ENCODE measurements around the gene SPI1. TPM values are rescaled to one million over a fixed set of nuclear protein-coding genes. Genes with fewer than 3 reads are reported as not detected.

The SPI1 gene
- total and polyA plus RNA-seq, 2 experiments from 2014 or later: 0.30 TPM; not detected in 1

DNA sequence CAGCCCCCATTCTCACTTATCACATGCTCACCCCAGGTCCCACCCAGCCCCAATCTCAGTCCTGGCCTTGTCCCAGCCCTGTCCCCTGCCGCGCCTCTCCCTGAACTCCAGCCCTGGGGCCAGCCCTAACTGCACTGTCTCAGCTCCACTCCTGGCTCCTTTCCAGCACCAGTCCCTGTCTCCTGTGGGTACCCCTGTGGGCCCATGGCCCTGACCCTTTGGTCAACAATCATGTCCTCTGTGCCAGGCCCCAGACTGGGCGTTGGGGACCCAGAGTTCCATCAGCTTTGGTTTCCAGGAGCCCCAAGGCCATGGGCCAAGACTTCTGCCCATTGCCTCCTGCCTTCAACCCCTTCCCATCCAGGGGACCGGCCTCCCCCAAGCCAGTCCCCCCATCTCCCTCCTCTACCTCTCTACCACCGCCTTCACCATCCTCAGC lies 757 bp downstream of the SPI1 start:
- H3K9ac ChIP-seq: no peak overlapping the region
- H3K9me2 ChIP-seq (ENCODE audit: insufficient read depth): no peaks in the 10 kb centered on the region
- no peak for DNase-seq
- no peak overlapping the region for H3K4me2 ChIP-seq (ENCODE audit: unreplicated experiment)
- no peak overlapping the region for H3K4me3 ChIP-seq
- TF ChIP-seq EZH2 (IDR thresholded peaks at IDR 0.05; ENCODE audit: insufficient read depth, poor library complexity, severe bottlenecking) (no peak), EZH2phosphoT487 (IDR thresholded peaks at IDR 0.05; ENCODE audit: insufficient read depth, low read depth) (no peak)
- H3K79me2 ChIP-seq (ENCODE audit: insufficient read depth): no peaks in the 10 kb centered on the region
- no peaks in the 10 kb centered on the region for H3K36me3 ChIP-seq (ENCODE audit: low read depth)
- H4K20me1 ChIP-seq (ENCODE audit: insufficient read depth): no peaks in the 10 kb centered on the region
- H3K9me3 ChIP-seq (ENCODE audit: low read depth): no peaks in the 10 kb centered on the region
- WGBS, 2 experiments (ENCODE audit: low coverage in 1 of 2, low lambda C conversion rate in 2 of 2, missing lambda C conversion rate in 2 of 2): 93 to 96% methylated on average over 3 to 5 of the region's 5 CpGs
- 0 out of 2 replicates have a peak, but pooled peaks cover 3% of the 10 kb centered on the region for H3K4me1 ChIP-seq (ENCODE audit: insufficient read depth)
- H3K27me3 ChIP-seq (replicated peaks; ENCODE audit: insufficient read depth): no peaks in the 10 kb centered on the region
- no peak overlapping the region for H2AFZ ChIP-seq
- no peaks in the 10 kb centered on the region for H3F3A ChIP-seq (ENCODE audit: insufficient read depth)
- in situ Hi-C loops (cut with MboI): loop anchor here (10.0 kb wide), 1 partner anchor 67 kb away; the partner anchor contains the start of gene RAPSN
- H3K27ac ChIP-seq: no peak overlapping the region

DNA sequence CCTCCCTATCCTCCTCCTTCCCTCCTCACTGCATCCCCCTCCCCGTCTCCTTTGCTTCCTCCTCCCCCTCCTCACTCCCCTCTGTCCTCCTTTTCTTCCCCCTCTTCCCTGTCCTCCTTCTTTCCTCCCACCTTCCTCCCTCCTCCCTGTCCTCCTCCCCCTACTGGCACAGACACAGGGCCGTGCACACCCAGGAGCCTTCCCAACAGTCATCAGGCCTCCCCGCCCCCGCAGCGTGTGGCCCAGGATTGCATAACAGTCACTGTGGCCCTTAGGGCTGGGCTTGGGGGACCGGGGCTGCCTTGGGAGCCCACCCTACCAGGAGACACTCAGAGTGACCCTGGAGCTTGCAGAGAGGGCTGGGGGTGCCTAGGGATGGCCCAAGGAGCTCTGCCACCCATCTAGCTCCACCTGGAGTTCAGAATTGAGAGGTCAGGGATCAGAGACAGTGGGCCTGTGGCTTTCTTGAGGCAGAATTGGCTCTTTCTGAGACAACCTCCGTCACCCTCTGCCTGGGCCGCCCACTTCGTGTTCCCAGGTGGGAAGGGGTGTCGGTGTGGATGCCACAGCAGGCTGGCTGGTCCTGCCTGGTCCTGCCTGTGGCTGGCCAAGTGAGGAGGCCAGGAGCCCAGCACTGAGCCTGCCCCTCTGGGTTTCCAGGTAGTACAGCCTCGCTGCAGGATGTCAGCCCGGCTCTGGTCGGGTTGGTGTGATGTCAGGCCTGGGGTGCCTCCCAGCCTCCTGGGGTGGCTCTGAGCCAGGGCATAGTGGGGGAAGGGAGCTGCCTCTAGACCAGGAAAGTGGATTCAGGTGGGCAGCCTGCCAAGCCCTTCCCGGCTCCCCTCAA lies 1.6 kb downstream of the SPI1 start:
- no peaks in the 10 kb centered on the region for H3K27me3 ChIP-seq (replicated peaks; ENCODE audit: insufficient read depth)
- WGBS, 2 experiments (ENCODE audit: low coverage in 1 of 2, low lambda C conversion rate in 2 of 2, missing lambda C conversion rate in 2 of 2): 78 to 80% methylated on average over 12 to 14 of the region's 14 CpGs
- H3K9ac ChIP-seq: no peak overlapping the region
- H3K9me3 ChIP-seq (ENCODE audit: low read depth): no peaks in the 10 kb centered on the region
- H2AFZ ChIP-seq: no peak overlapping the region
- H3K27ac ChIP-seq: no peak overlapping the region
- H3K4me1 ChIP-seq (ENCODE audit: insufficient read depth): 0 out of 2 replicates have a peak, but pooled peaks cover 3% of the 10 kb centered on the region
- H3K9me2 ChIP-seq (ENCODE audit: insufficient read depth): no peaks in the 10 kb centered on the region
- H3K4me3 ChIP-seq: no peak overlapping the region
- no peak overlapping the region for H3K4me2 ChIP-seq (ENCODE audit: unreplicated experiment)
- in situ Hi-C loops (cut with MboI): loop anchor here (10.0 kb wide), 1 partner anchor 68 kb away; the partner anchor contains the start of gene RAPSN
- no peak for TF ChIP-seq EZH2 (IDR thresholded peaks at IDR 0.05; ENCODE audit: insufficient read depth, poor library complexity, severe bottlenecking)
- TF ChIP-seq EZH2phosphoT487 (IDR thresholded peaks at IDR 0.05; ENCODE audit: insufficient read depth, low read depth): no peak
- no peaks in the 10 kb centered on the region for H3F3A ChIP-seq (ENCODE audit: insufficient read depth)
- H4K20me1 ChIP-seq (ENCODE audit: insufficient read depth): no peaks in the 10 kb centered on the region
- H3K79me2 ChIP-seq (ENCODE audit: insufficient read depth): no peaks in the 10 kb centered on the region
- H3K36me3 ChIP-seq (ENCODE audit: low read depth): no peaks in the 10 kb centered on the region
- DNase-seq: peak; percentile 23

DNA sequence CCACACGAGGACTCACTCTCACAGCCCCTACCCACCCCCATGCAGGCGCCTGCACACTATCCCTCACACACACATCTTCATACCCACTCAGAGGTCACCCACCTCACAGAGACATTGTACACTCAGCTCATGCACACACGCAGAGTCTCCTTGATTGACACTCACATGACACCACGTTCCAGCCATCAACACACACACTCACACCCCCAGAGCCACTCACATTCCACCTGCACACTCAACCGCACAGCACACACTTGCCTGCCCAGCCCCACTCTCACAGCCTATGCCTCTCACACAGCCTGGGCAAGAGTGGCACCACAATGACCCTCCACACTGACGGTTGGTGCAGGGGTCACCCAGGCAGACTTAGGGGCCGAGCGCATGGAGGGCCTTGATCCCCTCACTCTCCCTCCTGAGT lies 2.2 kb downstream of the SPI1 start:
- WGBS, 2 experiments (ENCODE audit: low coverage in 1 of 2, low lambda C conversion rate in 2 of 2, missing lambda C conversion rate in 2 of 2): 81 to 84% methylated on average over 8 of the region's 8 CpGs
- H3K27ac ChIP-seq: no peak overlapping the region

DNA sequence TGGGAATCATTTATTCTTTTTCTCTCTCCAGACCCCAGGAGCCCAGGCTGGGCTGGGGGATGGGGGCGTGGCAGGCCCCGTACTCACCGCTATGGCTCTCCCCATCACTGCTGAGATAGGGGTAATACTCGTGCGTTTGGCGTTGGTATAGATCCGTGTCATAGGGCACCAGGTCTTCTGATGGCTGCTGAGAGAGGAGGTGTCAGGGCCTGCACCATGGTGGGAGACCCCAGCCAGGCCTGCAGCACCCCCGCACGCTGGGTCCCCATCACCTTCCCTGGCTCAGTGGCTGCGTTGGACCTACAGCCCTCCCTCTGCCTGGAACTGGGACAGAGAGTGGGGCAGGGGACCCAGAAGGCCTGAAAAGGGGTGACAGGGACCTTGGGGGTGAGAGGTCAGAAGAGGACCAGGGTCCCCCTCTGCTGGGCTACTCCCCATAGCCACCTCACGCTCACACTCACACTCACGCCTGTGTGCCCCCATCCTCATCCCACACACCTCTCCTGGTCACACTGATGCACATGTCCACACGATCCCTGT lies 2.7 kb downstream of the SPI1 start:
- TF ChIP-seq EZH2phosphoT487 (IDR thresholded peaks at IDR 0.05; ENCODE audit: insufficient read depth, low read depth) (no peak), EZH2 (IDR thresholded peaks at IDR 0.05; ENCODE audit: insufficient read depth, poor library complexity, severe bottlenecking) (no peak)
- no peak overlapping the region for H2AFZ ChIP-seq
- no peaks in the 10 kb centered on the region for H3F3A ChIP-seq (ENCODE audit: insufficient read depth)
- H3K9me3 ChIP-seq (ENCODE audit: low read depth): no peaks in the 10 kb centered on the region
- H3K27ac ChIP-seq: no peak overlapping the region
- DNase-seq: no peak
- H4K20me1 ChIP-seq (ENCODE audit: insufficient read depth): no peaks in the 10 kb centered on the region
- H3K36me3 ChIP-seq (ENCODE audit: low read depth): no peaks in the 10 kb centered on the region
- no peaks in the 10 kb centered on the region for H3K9me2 ChIP-seq (ENCODE audit: insufficient read depth)
- H3K4me1 ChIP-seq (ENCODE audit: insufficient read depth): 0 out of 2 replicates have a peak, but pooled peaks cover 3% of the 10 kb centered on the region
- no peak overlapping the region for H3K4me2 ChIP-seq (ENCODE audit: unreplicated experiment)
- no peaks in the 10 kb centered on the region for H3K79me2 ChIP-seq (ENCODE audit: insufficient read depth)
- H3K4me3 ChIP-seq: no peak overlapping the region
- in situ Hi-C loops (cut with MboI): loop anchor here (10.0 kb wide), 1 partner anchor 69 kb away; the partner anchor contains the start of gene RAPSN
- 80 to 83% methylated on average over 12 to 13 of the region's 13 CpGs for WGBS, 2 experiments (ENCODE audit: low coverage in 1 of 2, low lambda C conversion rate in 2 of 2, missing lambda C conversion rate in 2 of 2)
- H3K9ac ChIP-seq: no peak overlapping the region
- no peaks in the 10 kb centered on the region for H3K27me3 ChIP-seq (replicated peaks; ENCODE audit: insufficient read depth)

More for the DNA sequence above, 2.2 kb downstream of the SPI1 start:
- Histone ChIP-seq H3K9me2 (ENCODE audit: insufficient read depth) (no peaks in the 10 kb centered on the region), H3K27me3 (replicated peaks; ENCODE audit: insufficient read depth) (no peaks in the 10 kb centered on the region), H3F3A (ENCODE audit: insufficient read depth) (no peaks in the 10 kb centered on the region), H2AFZ (no peak overlapping the region), H3K4me2 (ENCODE audit: unreplicated experiment) (no peak overlapping the region), H3K79me2 (ENCODE audit: insufficient read depth) (no peaks in the 10 kb centered on the region), H3K9me3 (ENCODE audit: low read depth) (no peaks in the 10 kb centered on the region), H3K4me1 (ENCODE audit: insufficient read depth) (0 out of 2 replicates have a peak, but pooled peaks cover 3% of the 10 kb centered on the region), H3K36me3 (ENCODE audit: low read depth) (no peaks in the 10 kb centered on the region), H3K9ac (no peak overlapping the region), H3K4me3 (no peak overlapping the region), H4K20me1 (ENCODE audit: insufficient read depth) (no peaks in the 10 kb centered on the region)
- no peak for TF ChIP-seq EZH2 (IDR thresholded peaks at IDR 0.05; ENCODE audit: insufficient read depth, poor library complexity, severe bottlenecking)
- no peak for TF ChIP-seq EZH2phosphoT487 (IDR thresholded peaks at IDR 0.05; ENCODE audit: insufficient read depth, low read depth)
- DNase-seq: no peak
- in situ Hi-C loops (cut with MboI): loop anchor here (10.0 kb wide), 1 partner anchor 69 kb away; the partner anchor contains the start of gene RAPSN
